Gastrocnemius medialis (tissue), 4 donors: ENCODE results near the gene PTPRM.

Experiments
- POLR2A ChIP-seq, 2 donors: fragments of 450-650 bp; IDR thresholded peaks; one replicate each; pipeline ENCODE4 v1.6.1; 2017; ENCODE audit warnings: antibody characterized with exemption in 2 of 2, mild to moderate bottlenecking in 2 of 2, moderate library complexity in 2 of 2
- TF ChIP-seq, protein P1 (sequence below), 5 experiments: fragments of 450-650 bp in 3 of 5; fragments of 200-600 bp in 2 of 5; sonication (generic) in 2 of 5; IDR thresholded peaks in 4 of 5; conservative IDR thresholded peaks in 1 of 5; 1 replicate in 4 of 5; 2 replicates in 1 of 5; pipeline ENCODE4 v1.5.1; 2016 to 2019; ENCODE audit warnings: antibody characterized with exemption in 5 of 5, mild to moderate bottlenecking in 3 of 5, moderate library complexity in 3 of 5

DNA sequence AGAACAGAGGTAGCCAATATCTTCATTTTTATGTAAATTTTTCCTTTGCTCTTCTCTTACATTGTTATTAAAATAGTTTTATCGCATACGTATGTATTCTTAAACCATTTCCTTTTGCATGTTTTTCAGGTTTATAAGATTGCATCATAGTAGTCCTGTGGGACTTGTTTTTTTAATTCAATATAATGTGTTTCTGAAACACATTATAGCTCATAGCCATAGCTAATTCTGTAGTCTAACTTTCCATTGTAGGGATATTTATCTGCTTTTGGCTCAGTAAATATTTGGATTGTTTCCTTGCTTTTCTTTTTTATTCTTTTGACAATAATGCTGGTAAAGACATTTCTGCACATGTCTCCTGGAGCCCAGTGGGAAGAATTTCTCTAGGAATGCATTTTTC lies 484.3 kb downstream of the PTPRM start:
- TF ChIP-seq, protein P1, sequence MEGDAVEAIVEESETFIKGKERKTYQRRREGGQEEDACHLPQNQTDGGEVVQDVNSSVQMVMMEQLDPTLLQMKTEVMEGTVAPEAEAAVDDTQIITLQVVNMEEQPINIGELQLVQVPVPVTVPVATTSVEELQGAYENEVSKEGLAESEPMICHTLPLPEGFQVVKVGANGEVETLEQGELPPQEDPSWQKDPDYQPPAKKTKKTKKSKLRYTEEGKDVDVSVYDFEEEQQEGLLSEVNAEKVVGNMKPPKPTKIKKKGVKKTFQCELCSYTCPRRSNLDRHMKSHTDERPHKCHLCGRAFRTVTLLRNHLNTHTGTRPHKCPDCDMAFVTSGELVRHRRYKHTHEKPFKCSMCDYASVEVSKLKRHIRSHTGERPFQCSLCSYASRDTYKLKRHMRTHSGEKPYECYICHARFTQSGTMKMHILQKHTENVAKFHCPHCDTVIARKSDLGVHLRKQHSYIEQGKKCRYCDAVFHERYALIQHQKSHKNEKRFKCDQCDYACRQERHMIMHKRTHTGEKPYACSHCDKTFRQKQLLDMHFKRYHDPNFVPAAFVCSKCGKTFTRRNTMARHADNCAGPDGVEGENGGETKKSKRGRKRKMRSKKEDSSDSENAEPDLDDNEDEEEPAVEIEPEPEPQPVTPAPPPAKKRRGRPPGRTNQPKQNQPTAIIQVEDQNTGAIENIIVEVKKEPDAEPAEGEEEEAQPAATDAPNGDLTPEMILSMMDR (IDR thresholded peaks at IDR 0.05 in 4 of 5, conservative IDR thresholded peaks at IDR 0.05 in 1 of 5): no peak
- TF ChIP-seq POLR2A (IDR thresholded peaks at IDR 0.05): no peak
